ENCODE measurements around the gene CLDN34.

DNA sequence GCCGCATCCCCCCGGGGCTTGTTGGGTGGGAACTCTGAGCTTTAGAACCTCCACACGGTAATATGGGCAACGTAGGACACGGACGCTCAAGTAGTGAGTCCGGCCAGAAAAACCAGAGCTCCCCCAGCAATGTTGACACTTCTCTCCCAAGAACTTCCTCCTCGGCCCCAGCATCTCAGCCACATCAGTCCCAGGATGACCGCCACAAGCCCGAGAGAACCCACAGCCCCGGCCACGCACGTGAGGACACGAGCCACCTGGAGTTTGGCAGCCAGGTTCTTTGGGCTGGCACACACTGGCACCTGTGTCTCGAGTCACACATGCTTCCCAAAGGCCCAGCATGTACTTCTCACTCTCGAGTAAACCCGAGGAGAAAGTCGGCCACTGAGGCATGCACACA lies 16.3 kb downstream of the CLDN34 start:
- TF ChIP-seq EZH2 (IDR thresholded peaks at IDR 0.05; ENCODE audit: insufficient read depth, poor library complexity, severe bottlenecking) (no peak), EZH2phosphoT487 (IDR thresholded peaks at IDR 0.05; ENCODE audit: insufficient read depth, low read depth) (no peak)
